ENCODE data around the gene ADRA2A. TPM values are rescaled to one million over a fixed set of nuclear protein-coding genes. Genes with fewer than 3 reads are reported as not detected.

ADRA2A gene
- total RNA-seq, 1 donor from 2014 or later, result not detected

GRCh38 chr10:111112333-111112732, 35.5 kb downstream of the ADRA2A start:
- no peak for TF ChIP-seq CTCF (IDR thresholded peaks at IDR 0.05)
- Mint-ChIP-seq H3K4me3 (no peak overlapping the region), H3K36me3 (ENCODE audit: low read depth) (no peaks in the 10 kb centered on the region), H3K27ac (no peak overlapping the region), H3K9me3 (no peaks in the 10 kb centered on the region), H3K27me3 (peaks cover 4% of the 10 kb centered on the region), H3K4me1 (no peaks in the 10 kb centered on the region)
- no peak for ATAC-seq (ENCODE audit: low read depth)
- no peak for DNase-seq
- intact Hi-C loops (cut with micrococcal nuclease), result no loop called here
- CTCF ChIA-PET, result no interaction called here
- POLR2A ChIA-PET, result no interaction called here

- Mint-ChIP-seq H3K27me3 (peaks cover 2% of the 10 kb centered on the region), H3K4me3 (no peak overlapping the region), H3K4me1 (no peaks in the 10 kb centered on the region), H3K9me3 (no peaks in the 10 kb centered on the region), H3K36me3 (ENCODE audit: low read depth) (no peaks in the 10 kb centered on the region), H3K27ac (no peak overlapping the region)
- ATAC-seq (ENCODE audit: low read depth), result no peak
- CTCF ChIA-PET, result no interaction called here
- POLR2A ChIA-PET, result no interaction called here
- intact Hi-C loops (cut with micrococcal nuclease), result no loop called here
- no peak for DNase-seq
- TF ChIP-seq CTCF (IDR thresholded peaks at IDR 0.05), result no peak
Observed at GRCh38 chr10:111113238-111113960, 36.6 kb downstream of the ADRA2A start.

GRCh38 chr10:111113961-111114757, 37.3 kb downstream of the ADRA2A start:
- TF ChIP-seq CTCF (IDR thresholded peaks at IDR 0.05), result no peak
- H3K27me3 Mint-ChIP-seq, result peaks cover 2% of the 10 kb centered on the region

GRCh38 chr10:111114758-111115500, 38.1 kb downstream of the ADRA2A start:
- no peaks in the 10 kb centered on the region for H3K36me3 Mint-ChIP-seq (ENCODE audit: low read depth)
- peaks cover 2% of the 10 kb centered on the region for H3K27me3 Mint-ChIP-seq
- ChIA-PET POLR2A (no interaction called here), CTCF (no interaction called here)
- intact Hi-C loops (cut with micrococcal nuclease), result no loop called here
- DNase-seq (no peak), ATAC-seq (ENCODE audit: low read depth) (no peak)
- no peak overlapping the region for H3K27ac Mint-ChIP-seq
- no peak overlapping the region for H3K4me3 Mint-ChIP-seq
- TF ChIP-seq CTCF (IDR thresholded peaks at IDR 0.05), result no peak
- H3K9me3 Mint-ChIP-seq, result no peaks in the 10 kb centered on the region
- H3K4me1 Mint-ChIP-seq, result no peaks in the 10 kb centered on the region

More at GRCh38 chr10:111113961-111114757, 37.3 kb downstream of the ADRA2A start:
- POLR2A ChIA-PET, result no interaction called here
- no peak for DNase-seq
- Mint-ChIP-seq H3K4me3 (no peak overlapping the region), H3K36me3 (ENCODE audit: low read depth) (no peaks in the 10 kb centered on the region), H3K27ac (no peak overlapping the region), H3K4me1 (no peaks in the 10 kb centered on the region), H3K9me3 (no peaks in the 10 kb centered on the region)
- intact Hi-C loops (cut with micrococcal nuclease), result no loop called here
- ATAC-seq (ENCODE audit: low read depth), result no peak
- CTCF ChIA-PET, result no interaction called here

GRCh38 chr10:111116211-111116610, 39.4 kb downstream of the ADRA2A start:
- Mint-ChIP-seq H3K4me1 (no peaks in the 10 kb centered on the region), H3K27ac (no peak overlapping the region), H3K9me3 (no peaks in the 10 kb centered on the region), H3K36me3 (ENCODE audit: low read depth) (no peaks in the 10 kb centered on the region), H3K27me3 (peaks cover 8% of the 10 kb centered on the region), H3K4me3 (no peak overlapping the region)
- no peak for TF ChIP-seq CTCF (IDR thresholded peaks at IDR 0.05)
- DNase-seq, result no peak
- ATAC-seq (ENCODE audit: low read depth), result no peak
- intact Hi-C loops (cut with micrococcal nuclease), result no loop called here
- CTCF ChIA-PET, result no interaction called here
- POLR2A ChIA-PET, result no interaction called here

All from activated B cell treated with CpG ODN at 0.5 μM for 24 hours (primary cell).